ENCODE results near the gene CEP44. TPM values are rescaled to one million over a fixed set of nuclear protein-coding genes. Genes with fewer than 3 reads are reported as not detected.

Gene CEP44
- polyA plus RNA-seq, 1 donor (not counting 4 experiments of a cell fraction or from before 2014, with no cell fraction given), result 8.0 TPM

DNA sequence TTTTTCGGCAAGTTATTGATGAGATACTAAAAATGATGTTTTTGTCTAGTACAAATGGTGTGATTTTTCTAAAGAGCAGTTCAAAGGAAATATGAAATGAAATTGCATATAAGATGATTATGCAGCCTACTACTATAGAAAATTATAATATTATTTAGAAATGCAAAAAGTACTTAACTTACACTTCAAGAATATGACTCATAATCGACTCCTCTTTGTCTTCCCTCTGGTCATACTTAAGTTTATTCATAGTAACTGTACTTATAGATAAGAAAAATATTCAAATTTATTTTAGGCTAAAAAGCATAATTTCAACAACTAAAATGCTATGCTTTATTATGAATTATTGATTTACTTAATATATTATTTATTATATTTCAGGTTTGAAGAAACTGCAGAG is 33.2 kb downstream of the CEP44 start:
- H3K9me1 ChIP-seq (ENCODE audit: control insufficient read depth, extremely low read depth, insufficient read depth, low read length), result no peaks in the 10 kb centered on the region
- no peaks in the 10 kb centered on the region for H3K36me3 ChIP-seq (ENCODE audit: control insufficient read depth in 2 of 2, extremely low read depth in 1 of 2, insufficient read depth in 2 of 2, low read length in 2 of 2)
- peaks cover 14% of the 10 kb centered on the region for H3K4me1 ChIP-seq (ENCODE audit: control insufficient read depth, extremely low read depth, insufficient read depth, low read length)
- H4K20me1 ChIP-seq (ENCODE audit: control insufficient read depth, extremely low read depth, insufficient read depth, low read length), result no peaks in the 10 kb centered on the region
- no peak overlapping the region for H3K4me2 ChIP-seq (ENCODE audit: control insufficient read depth, extremely low read depth, insufficient read depth, low read depth, low read length)
- dilution Hi-C loops (cut with MboI; ENCODE audit: extremely low pct_ligation_motif_present, low sequenced_read_pairs), result no loop called here
- TF ChIP-seq, protein P1, sequence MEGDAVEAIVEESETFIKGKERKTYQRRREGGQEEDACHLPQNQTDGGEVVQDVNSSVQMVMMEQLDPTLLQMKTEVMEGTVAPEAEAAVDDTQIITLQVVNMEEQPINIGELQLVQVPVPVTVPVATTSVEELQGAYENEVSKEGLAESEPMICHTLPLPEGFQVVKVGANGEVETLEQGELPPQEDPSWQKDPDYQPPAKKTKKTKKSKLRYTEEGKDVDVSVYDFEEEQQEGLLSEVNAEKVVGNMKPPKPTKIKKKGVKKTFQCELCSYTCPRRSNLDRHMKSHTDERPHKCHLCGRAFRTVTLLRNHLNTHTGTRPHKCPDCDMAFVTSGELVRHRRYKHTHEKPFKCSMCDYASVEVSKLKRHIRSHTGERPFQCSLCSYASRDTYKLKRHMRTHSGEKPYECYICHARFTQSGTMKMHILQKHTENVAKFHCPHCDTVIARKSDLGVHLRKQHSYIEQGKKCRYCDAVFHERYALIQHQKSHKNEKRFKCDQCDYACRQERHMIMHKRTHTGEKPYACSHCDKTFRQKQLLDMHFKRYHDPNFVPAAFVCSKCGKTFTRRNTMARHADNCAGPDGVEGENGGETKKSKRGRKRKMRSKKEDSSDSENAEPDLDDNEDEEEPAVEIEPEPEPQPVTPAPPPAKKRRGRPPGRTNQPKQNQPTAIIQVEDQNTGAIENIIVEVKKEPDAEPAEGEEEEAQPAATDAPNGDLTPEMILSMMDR (optimal IDR thresholded peaks at IDR 0.05 in 1 of 3, IDR thresholded peaks at IDR 0.05 in 1 of 3, conservative IDR thresholded peaks at IDR 0.05 in 1 of 3; ENCODE audit: extremely low read depth in 1 of 3, insufficient read depth in 2 of 3, low read length in 3 of 3), result no peak
- TF ChIP-seq EZH2 (IDR thresholded peaks at IDR 0.05; ENCODE audit: low read length), result no peak
- H3K9ac ChIP-seq (ENCODE audit: control insufficient read depth, extremely low read depth, insufficient read depth, low read length), result no peak overlapping the region
- H3K27ac ChIP-seq (ENCODE audit: control insufficient read depth, insufficient read depth, low read length), result no peak overlapping the region
- no peaks in the 10 kb centered on the region for H3K9me3 ChIP-seq (ENCODE audit: control insufficient read depth, low read depth, low read length)
- H3K4me3 ChIP-seq (ENCODE audit: control insufficient read depth in 2 of 3, extremely low read depth in 1 of 3, insufficient read depth in 2 of 3, low read depth in 1 of 3, low read length in 3 of 3), result no peak overlapping the region
- FAIRE-seq (no peak), DNase-seq (ENCODE audit: low read depth, low spot score) (no peak)
- no peaks in the 10 kb centered on the region for H3K27me3 ChIP-seq (ENCODE audit: control insufficient read depth, extremely low read depth, insufficient read depth, low read length)
- no peaks in the 10 kb centered on the region for H3K79me2 ChIP-seq (ENCODE audit: control insufficient read depth, insufficient read depth, low read length)
- no peak overlapping the region for H2AFZ ChIP-seq (ENCODE audit: control insufficient read depth, low read length)

DNA sequence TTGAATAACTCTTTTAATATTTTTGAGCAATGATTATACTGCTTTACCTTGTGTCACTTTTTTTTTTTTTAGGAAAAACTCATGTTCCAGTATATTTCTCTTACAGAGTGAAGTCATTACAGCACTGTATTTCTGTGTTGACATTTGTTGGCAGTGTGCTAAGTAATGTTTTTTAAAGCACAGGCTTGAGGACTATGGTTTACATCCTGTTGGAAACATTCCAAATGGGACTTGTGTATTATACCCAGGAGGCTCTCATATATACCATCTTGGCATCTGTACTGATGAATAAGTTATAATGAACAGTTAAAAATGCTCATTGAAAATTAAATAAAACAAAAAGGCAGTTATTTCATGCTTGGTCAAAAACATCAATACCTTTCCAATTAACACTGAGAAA is 33.8 kb downstream of the CEP44 start:
- H3K4me2 ChIP-seq (ENCODE audit: control insufficient read depth, extremely low read depth, insufficient read depth, low read depth, low read length), result no peak overlapping the region
- DNase-seq (ENCODE audit: low read depth, low spot score) (no peak), FAIRE-seq (peak; percentile 48)

More for the DNA sequence above, 33.8 kb downstream of the CEP44 start:
- no peak overlapping the region for H2AFZ ChIP-seq (ENCODE audit: control insufficient read depth, low read length)
- H3K9ac ChIP-seq (ENCODE audit: control insufficient read depth, extremely low read depth, insufficient read depth, low read length), result no peak overlapping the region
- H3K4me1 ChIP-seq (ENCODE audit: control insufficient read depth, extremely low read depth, insufficient read depth, low read length), result peaks cover 14% of the 10 kb centered on the region
- no peaks in the 10 kb centered on the region for H3K9me1 ChIP-seq (ENCODE audit: control insufficient read depth, extremely low read depth, insufficient read depth, low read length)
- H3K36me3 ChIP-seq (ENCODE audit: control insufficient read depth in 2 of 2, extremely low read depth in 1 of 2, insufficient read depth in 2 of 2, low read length in 2 of 2), result no peaks in the 10 kb centered on the region
- no peaks in the 10 kb centered on the region for H3K9me3 ChIP-seq (ENCODE audit: control insufficient read depth, low read depth, low read length)
- no peak for TF ChIP-seq EZH2 (IDR thresholded peaks at IDR 0.05; ENCODE audit: low read length)
- TF ChIP-seq, protein P1 (optimal IDR thresholded peaks at IDR 0.05 in 1 of 3, IDR thresholded peaks at IDR 0.05 in 1 of 3, conservative IDR thresholded peaks at IDR 0.05 in 1 of 3; ENCODE audit: extremely low read depth in 1 of 3, insufficient read depth in 2 of 3, low read length in 3 of 3), result no peak
- H3K79me2 ChIP-seq (ENCODE audit: control insufficient read depth, insufficient read depth, low read length), result no peaks in the 10 kb centered on the region
- no peak overlapping the region for H3K27ac ChIP-seq (ENCODE audit: control insufficient read depth, insufficient read depth, low read length)
- H4K20me1 ChIP-seq (ENCODE audit: control insufficient read depth, extremely low read depth, insufficient read depth, low read length), result no peaks in the 10 kb centered on the region
- H3K4me3 ChIP-seq (ENCODE audit: control insufficient read depth in 2 of 3, extremely low read depth in 1 of 3, insufficient read depth in 2 of 3, low read depth in 1 of 3, low read length in 3 of 3), result no peak overlapping the region
- H3K27me3 ChIP-seq (ENCODE audit: control insufficient read depth, extremely low read depth, insufficient read depth, low read length), result no peaks in the 10 kb centered on the region
- dilution Hi-C loops (cut with MboI; ENCODE audit: extremely low pct_ligation_motif_present, low sequenced_read_pairs), result no loop called here
